ENCODE results near the gene SPESP1. TPM values are rescaled to one million over a fixed set of nuclear protein-coding genes. Genes with fewer than 3 reads are reported as not detected.

SPESP1 gene
- total and polyA plus RNA-seq, 8 donors, result 0.28 to 1.5 (median 0.77) TPM

GRCh38 chr15:68907396-68907923 lies 22.9 kb upstream of the SPESP1 start:
- Histone ChIP-seq H3K27me3 (no peaks in the 10 kb centered on the region), H3K36me3 (no peaks in the 10 kb centered on the region), H3K4me1 (no peaks in the 10 kb centered on the region), H3K27ac (no peak overlapping the region), H3K9me3 (no peaks in the 10 kb centered on the region), H3K4me3 (no peak overlapping the region)
- TF ChIP-seq CTCF (IDR thresholded peaks at IDR 0.05), result no peak
- intact Hi-C loops (cut with DNase I), result no loop called here
- FAIRE-seq (no peak), DNase-seq (no peak), ATAC-seq (no peak)
- 74 to 89% methylated on average over 2 of the region's 2 CpGs for WGBS, 2 donors

- no peak for FAIRE-seq
Observed at GRCh38 chr15:68909601-68910100, 20.7 kb upstream of the SPESP1 start.

GRCh38 chr15:68910341-68910740 lies 20.0 kb upstream of the SPESP1 start:
- H3K4me3 ChIP-seq, result no peak overlapping the region
- H3K4me1 ChIP-seq, result no peaks in the 10 kb centered on the region
- H3K27ac ChIP-seq, result no peak overlapping the region
- ATAC-seq (no peak), DNase-seq (no peak), FAIRE-seq (no peak)
- no peaks in the 10 kb centered on the region for H3K27me3 ChIP-seq
- intact Hi-C loops (cut with DNase I), result no loop called here
- TF ChIP-seq CTCF (IDR thresholded peaks at IDR 0.05), result no peak
- H3K9me3 ChIP-seq, result no peaks in the 10 kb centered on the region
- no peaks in the 10 kb centered on the region for H3K36me3 ChIP-seq

More at GRCh38 chr15:68909601-68910100, 20.7 kb upstream of the SPESP1 start:
- no peak for TF ChIP-seq CTCF (IDR thresholded peaks at IDR 0.05)
- H3K36me3 ChIP-seq, result no peaks in the 10 kb centered on the region
- no peaks in the 10 kb centered on the region for H3K9me3 ChIP-seq
- no peak overlapping the region for H3K27ac ChIP-seq
- intact Hi-C loops (cut with DNase I), result no loop called here
- DNase-seq, result no peak
- ATAC-seq, result peak in 2 of 4 donors; percentile 58 to 70
- H3K4me1 ChIP-seq, result no peaks in the 10 kb centered on the region
- no peaks in the 10 kb centered on the region for H3K27me3 ChIP-seq
- no peak overlapping the region for H3K4me3 ChIP-seq

GRCh38 chr15:68910816-68911215 lies 19.5 kb upstream of the SPESP1 start:
- H3K27me3 ChIP-seq, result no peaks in the 10 kb centered on the region
- no peak for TF ChIP-seq CTCF (IDR thresholded peaks at IDR 0.05)
- 72 to 82% methylated on average over 2 of the region's 2 CpGs for WGBS, 2 donors
- DNase-seq (no peak), FAIRE-seq (no peak), ATAC-seq (no peak)
- no peaks in the 10 kb centered on the region for H3K36me3 ChIP-seq
- H3K4me1 ChIP-seq, result no peaks in the 10 kb centered on the region
- intact Hi-C loops (cut with DNase I), result no loop called here
- H3K27ac ChIP-seq, result no peak overlapping the region
- no peaks in the 10 kb centered on the region for H3K9me3 ChIP-seq
- H3K4me3 ChIP-seq, result no peak overlapping the region

- WGBS, 2 donors, result 0% methylated on average over 1 of the region's 1 CpG
- no peak for DNase-seq
- FAIRE-seq, result no peak
- no peaks in the 10 kb centered on the region for H3K27me3 ChIP-seq
- no peak for ATAC-seq
- no peaks in the 10 kb centered on the region for H3K36me3 ChIP-seq
- intact Hi-C loops (cut with DNase I), result loop anchor here in 1 of 3 donors (10.0 kb wide), 1 partner anchor 367 kb away; no protein-coding TSS in a partner anchor
- H3K4me1 ChIP-seq, result no peaks in the 10 kb centered on the region
- no peak for TF ChIP-seq CTCF (IDR thresholded peaks at IDR 0.05)
- no peak overlapping the region for H3K27ac ChIP-seq
- no peak overlapping the region for H3K4me3 ChIP-seq
- no peaks in the 10 kb centered on the region for H3K9me3 ChIP-seq
Observed at GRCh38 chr15:68921926-68922325, 8.4 kb upstream of the SPESP1 start.
